ENCODE data around the gene CAMK1D.
"Not testable (repeated sequence)": the region's sequence is repeated elsewhere in the genome, so short reads cannot be mapped to it uniquely, and the experiment has no call there.

CAMK1D gene

DNA sequence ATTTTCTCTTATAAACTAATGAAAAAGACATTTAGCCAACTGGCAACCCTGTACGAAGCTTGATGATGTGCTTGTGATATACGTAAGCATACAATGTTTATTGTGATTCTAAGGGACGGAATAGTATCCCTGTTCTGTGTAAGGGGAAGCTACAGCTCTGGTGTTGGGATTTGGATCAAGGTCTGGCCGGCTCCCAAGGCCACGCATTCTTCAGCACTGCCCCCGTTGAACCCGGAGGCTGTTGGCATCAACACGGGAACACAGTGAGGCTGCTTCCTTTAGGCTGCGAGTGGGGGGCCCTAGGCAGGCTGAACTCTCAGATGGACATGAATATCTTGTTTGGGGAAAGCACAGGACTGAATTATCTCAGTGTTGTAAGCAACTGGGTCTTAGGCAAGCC, 180.6 kb downstream of the CAMK1D start:
- peak; percentile 68 for DNase-seq

DNA sequence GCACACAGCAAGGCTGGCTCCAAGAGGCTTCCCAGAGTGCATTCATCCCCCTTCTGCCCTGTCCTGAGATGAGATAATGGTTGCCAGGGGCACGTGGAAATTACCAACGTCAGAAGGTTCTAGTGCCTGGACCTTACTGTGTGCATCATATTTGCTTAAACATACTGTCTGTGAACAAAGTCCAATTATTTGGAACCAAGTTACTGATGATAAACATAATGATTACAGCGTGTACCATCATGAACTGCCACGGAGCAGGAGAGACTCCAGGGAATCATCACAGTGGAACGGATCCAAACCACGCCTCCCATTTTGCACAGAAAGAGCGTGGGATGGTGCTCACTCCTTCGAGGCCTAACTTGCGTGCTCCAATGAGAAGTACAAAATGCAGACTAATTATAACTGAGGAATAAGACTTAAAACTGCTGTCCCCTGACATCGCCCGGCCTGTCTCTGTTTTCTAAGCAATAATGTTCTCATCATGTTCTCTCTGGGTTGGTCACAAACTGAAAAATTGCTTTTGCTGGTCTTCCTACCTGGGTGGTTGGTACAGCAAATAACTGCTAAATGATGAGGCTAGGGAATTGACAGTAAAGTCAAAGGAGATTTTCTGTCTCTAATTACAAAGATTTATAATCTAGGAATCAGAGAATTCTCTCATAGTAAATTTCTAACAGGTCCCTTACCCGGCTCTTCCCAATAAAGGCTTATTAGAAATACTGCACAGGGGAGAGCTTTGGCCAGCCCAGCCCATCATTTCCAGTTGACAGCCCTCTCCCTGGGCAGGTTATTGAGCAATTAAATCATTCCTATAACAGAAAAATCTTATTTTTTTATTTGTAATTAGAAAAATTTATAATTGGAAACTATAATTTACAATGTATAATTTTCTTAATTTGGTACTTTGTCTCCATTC, 182.2 kb downstream of the CAMK1D start:
- DNase-seq = no peak

GRCh38 chr10:12533151-12533550, 183.8 kb downstream of the CAMK1D start:
- DNase-seq = no peak

DNA sequence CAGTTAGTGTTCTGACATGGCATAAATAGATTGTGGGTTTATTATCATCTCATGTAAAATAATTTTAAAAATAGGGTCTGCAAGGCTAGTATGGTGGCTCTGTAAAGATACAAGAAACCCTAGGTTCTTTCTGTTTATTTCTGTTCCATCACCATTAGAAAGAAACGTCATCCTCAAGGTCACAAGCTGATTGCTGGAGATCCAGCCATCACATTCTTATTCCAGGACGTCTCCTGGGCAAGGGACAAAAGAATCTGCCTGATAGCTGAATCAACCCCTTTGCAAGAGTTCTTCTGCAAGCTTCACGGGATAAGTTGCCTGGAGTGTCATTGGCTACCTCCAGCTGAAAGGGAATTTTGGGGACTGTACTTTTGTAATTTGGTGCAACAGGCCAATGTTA, 184.4 kb downstream of the CAMK1D start:
- DNase-seq = no peak

- no peak for DNase-seq
Observed at GRCh38 chr10:12534824-12535223, 185.5 kb downstream of the CAMK1D start.

- DNase-seq = no peak
Observed at GRCh38 chr10:12535656-12536055, 186.3 kb downstream of the CAMK1D start.

DNA sequence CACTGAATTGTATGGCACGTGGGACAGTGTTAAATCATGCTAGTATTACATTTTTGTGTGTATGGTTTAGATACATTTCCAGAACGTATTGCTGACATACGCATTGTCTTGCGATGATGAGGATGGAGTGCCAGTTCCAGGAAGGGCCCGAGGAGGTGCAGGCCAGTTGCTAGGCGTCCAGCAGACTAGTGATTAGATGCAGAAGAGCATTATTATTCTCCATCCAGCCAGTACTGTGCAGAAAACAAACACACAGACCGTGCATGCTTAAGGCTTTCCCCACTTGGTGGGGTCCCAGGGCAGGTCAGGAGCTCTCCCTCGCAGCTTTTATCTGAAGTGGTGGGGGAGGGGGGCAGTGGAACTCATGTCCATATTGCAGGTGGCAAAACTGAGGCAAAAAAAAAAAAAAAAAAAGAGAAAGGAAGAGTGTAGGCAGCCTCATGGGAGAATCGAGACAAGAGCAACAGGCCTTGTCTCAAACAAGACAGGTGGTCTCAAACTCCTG, 189.2 kb downstream of the CAMK1D start:
- no peak for DNase-seq

DNA sequence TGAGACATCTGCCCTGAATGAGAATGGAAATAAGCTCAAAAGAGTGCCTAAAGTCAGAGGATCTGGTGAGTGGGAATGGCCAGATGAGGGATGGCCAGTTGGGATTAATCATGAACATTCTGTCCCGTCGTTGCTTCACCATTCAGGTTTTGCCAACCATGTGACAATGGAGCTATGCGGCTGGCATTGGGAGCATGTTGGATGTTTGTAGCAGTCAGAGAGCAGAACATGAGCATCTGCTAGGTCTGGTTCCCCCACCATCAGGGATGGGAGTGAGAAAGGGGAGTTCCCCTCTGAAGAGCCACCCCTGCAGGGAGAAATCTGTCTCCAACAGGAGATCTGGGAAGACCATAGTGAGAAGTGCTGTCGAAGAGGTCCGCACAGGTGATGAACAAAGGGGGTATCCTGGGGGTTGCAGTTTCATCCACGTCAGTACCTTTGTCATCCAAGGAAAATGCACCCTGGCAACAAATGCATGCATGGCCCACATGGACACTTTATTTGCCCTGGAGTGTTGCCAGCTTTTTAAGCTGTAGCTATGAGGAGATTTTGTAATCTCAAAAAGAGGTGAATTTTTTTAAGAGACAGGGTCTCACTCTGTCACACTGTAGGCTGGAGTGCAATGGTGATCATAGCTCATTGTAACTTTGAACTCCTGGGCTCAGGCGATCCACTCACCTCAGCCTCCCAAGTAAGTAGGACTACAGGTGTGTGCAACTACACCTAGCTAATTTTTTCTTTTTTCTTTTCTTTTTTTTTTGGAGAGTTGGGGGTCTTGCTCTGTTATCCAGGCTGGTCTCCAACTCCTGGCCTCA, 190.2 kb downstream of the CAMK1D start:
- no peak for DNase-seq

- no peak for DNase-seq
Observed at GRCh38 chr10:12540341-12540781, 191.0 kb downstream of the CAMK1D start.

DNA sequence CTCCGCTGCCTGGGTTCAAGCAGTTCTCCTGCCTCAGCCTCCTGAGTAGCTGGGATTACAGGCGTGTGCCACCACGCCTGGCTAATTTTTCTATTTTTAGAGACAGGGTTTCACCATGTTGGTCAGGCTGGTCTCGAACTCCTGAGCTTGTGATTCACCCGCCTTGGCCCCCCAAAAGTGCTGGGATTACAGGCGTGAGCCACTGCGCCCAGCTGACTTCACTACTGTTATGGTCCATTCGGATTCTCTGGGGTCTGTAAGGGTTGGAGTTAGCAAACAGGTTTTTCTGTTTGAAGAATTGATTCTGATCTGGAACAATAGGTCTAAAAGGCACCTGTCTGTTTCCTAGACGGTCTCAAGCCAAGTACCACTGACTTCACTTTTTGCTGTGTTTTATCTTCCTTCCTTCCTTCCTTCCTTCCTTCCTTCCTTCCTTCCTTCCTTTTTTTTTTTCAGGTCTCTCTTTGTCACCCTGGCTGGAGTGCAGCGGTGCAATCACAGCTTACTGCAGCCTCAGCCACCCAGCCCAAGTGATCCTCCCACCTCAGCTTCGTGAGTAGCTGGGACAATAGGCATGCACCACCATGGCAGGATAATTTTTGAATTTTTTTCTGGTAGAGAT, 192.2 kb downstream of the CAMK1D start:
- no peak for DNase-seq

DNA sequence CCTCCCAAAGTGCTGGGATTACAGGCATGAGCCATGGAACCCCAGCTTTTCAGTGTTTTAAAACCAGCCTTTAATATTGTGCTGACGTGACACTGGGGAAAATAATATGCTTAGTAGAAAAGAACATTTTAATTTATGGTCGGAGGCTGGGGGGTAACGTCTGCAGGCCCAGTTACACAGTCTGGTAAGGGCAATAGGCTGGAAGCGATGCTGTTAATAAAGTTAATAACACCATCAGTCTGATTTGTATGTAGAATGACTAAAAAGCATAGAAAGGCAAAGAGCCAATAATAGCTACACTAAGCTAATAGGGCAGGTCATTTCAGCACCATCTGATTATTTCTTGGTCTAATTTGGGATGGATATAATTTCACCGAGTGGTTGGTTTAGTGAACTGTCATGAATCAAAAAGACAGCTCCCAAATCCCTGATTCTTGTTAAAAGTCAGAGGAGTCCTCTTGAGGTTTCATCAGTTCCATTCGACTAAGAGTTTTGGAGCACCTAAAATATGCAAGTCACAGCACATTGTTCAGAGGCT, 192.9 kb downstream of the CAMK1D start:
- DNase-seq = no peak

DNA sequence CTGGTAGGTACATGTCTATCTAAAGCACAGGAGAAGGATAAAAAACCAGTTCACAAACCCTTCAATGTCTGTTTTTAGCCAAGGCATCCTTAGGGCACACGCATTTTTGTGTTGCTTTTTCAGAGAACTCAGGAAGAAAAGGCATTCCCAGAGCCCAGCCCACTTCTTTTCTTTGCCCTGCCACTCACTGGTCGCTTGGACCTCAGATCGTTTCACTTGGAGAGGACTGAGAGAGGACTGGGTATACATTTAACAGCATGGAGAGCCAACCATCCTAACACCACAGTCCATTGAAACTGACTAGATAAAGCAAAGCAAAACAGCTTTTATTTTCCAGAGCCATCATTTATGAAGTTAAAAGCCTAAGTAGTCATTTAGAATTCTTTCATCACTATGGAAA, 194.2 kb downstream of the CAMK1D start:
- DNase-seq = no peak

- not testable (repeated sequence) for DNase-seq
Observed at GRCh38 chr10:12546160-12546802, 196.9 kb downstream of the CAMK1D start.

DNA sequence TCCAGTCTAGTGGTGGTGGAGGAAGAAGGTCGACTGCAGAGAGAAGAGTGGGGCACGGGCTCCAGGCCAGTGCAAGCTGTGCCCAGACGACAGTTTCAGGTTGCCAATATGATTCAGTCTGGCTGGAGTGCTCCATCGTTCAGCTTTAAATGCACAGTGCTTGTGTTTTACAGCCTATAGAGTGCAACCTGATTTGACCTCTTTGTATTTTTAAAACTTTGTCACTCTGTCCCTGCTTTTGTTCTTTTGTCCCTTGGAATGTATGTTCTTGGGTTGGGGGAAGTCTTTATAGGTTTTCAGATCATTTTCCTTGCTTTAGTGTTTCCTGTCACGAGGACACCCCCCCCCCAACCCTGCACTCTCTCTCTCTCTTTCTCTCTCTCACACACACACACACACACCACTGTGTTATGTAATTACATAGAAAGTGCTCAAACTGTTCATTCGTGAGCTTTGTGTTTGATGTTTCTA, 198.0 kb downstream of the CAMK1D start:
- no peak for DNase-seq

GRCh38 chr10:12549297-12549696, 199.9 kb downstream of the CAMK1D start:
- no peak for DNase-seq

DNA sequence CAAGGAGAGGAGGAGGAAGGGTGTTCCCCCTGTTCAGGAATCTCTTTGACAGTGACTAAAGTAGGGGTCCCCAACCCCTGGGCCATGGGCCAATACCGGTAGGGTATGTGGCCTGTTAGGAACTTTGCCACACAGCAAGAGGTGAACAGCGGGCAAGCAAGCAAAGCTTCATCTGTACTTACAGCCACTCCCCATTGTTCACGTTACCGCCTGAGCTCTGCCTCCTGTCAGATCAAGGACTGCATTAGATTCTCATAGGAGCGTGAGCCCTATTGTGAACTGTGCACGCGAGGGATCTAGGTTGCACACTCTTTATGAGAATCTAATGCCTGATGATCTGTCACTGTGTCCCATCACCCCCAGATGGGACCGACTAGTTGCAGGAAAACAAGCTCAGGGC, 201.6 kb downstream of the CAMK1D start:
- no peak for DNase-seq

GRCh38 chr10:12556039-12556438, 206.7 kb downstream of the CAMK1D start:
- no peak for DNase-seq

DNA sequence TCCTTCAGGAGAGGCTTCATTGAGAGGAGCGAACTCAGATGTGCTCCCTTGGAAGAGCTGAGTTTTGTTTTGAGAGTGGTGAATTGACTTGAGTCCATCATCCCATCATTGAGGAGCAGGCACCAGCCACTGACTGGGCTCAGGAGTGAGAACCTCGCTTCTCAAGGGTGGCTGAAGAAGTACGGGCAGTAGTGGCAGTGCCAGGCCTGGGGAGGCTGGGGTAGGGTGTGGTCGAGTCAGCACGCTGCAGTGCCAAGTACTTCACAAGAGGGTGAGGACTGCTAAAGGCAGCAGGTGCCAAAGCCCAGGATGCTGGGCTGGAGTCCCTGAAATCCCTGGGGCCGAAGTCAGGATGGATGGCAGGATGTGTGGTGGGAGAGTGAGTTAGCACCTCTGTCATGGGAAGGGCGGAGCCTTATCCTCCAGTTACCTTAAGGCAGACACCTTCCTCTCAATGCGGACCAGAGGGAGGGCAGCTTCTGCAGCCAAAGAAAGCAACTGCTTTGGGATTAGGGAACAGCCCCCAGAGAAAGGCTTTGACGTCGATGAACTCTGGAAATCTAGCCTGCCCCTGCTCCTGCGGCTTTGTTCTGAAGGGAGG, 210.3 kb downstream of the CAMK1D start:
- DNase-seq = no peak

GRCh38 chr10:12561307-12561706, 212.0 kb downstream of the CAMK1D start:
- DNase-seq = no peak

DNA sequence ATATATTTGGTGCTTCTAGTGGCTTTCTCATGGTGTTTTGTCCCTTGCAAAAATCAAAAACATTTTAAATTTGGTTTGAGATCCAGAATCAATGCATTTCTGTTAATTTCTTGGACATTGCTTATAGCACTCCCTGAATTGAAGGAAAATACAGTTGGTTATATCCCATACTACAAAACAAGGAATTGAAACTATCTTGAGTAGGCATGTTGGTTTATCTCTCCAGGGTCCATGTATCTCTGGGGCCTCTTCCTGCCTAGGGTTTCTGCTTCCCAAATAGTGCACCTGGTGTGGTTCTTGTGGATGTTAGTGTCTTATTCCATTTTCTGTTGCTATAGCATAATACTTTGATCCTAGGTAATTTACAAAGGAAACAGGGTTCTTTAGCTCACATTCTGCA, 212.4 kb downstream of the CAMK1D start:
- no peak for DNase-seq

- DNase-seq = no peak
Observed at GRCh38 chr10:12563489-12563888, 214.1 kb downstream of the CAMK1D start.

DNA sequence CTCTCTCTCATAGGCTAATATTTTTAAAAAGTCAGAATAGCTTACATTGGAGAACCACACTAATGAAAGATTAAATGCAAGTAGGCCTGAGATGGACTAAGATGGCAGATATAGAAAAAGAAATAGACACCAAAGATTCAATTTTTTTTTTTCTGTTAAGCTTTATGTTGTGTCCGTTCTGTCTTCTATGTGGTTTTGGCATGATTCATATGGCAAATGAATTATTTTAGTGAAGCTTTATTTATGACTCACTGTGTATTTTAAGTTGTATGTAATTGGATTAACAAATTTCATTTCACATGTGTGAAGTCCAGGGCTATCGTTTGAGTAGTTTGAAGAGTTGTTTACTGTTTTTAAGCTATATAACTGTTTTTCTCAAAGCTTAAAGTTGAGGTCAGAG, 214.8 kb downstream of the CAMK1D start:
- DNase-seq = no peak

Data from right hindlimb (tissue), 1 donor.